HG03558 (cell line): Measurements from ENCODE around the gene CMIP.

Source experiments
- ATAC-seq: cut with Tn5 transposase; IDR thresholded peaks from one replicate; pipeline ENCODE4 v1.9.1; 2021; ENCODE audit warnings: moderate number of reproducible peaks; ENCODE audit not compliant: unreplicated experiment; ENCODE audit errors: extremely low read depth

The CMIP gene

DNA sequence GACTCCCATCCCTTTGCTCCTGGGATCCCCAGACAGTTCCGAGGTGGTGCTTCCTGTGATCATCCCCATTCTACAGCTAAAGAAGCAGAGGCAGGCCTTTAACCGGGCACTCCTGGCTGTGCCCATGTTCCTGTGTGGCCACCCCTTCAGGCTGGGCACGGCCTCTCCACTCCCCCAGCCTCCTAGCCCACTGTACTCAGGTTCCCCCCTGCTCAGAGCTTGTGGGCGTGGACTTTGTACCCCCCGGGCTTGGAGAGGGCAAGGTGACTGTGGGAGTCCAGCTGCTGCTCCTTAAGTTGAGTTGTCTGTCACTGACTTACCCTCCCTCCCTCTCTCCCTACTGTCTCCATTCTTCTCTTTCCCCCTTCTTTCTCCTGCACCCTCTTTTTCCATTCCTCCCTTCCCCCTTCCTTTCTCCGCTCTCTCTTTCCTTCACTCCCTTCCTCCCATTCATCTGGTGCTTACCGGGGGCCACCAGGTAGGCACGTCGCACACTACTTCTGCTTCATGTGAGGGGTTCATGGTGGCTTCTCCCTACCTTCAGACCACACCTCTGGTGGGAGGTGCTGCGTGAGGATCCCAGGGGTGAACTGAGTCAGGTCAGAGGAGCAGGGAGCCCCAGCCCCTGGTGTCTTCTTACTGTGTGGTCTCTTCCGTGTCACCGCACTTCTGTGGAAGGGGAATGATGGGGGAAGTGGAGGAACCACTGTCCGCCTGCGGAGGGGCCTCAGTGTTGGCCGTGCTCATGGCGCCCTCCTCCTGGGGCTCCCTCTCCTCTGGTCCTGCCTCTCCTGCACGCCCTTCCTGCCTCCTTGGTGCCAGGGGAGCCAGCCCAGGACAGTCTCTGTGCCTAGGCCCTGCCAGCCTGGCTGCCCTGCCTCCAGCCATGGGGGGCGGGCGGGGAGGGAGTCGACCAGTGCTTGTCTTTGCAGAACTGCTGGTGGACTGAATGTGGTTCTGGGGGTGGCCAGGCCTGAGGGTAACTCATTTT lies 29.7 kb downstream of the CMIP start:
- no peak for ATAC-seq

DNA sequence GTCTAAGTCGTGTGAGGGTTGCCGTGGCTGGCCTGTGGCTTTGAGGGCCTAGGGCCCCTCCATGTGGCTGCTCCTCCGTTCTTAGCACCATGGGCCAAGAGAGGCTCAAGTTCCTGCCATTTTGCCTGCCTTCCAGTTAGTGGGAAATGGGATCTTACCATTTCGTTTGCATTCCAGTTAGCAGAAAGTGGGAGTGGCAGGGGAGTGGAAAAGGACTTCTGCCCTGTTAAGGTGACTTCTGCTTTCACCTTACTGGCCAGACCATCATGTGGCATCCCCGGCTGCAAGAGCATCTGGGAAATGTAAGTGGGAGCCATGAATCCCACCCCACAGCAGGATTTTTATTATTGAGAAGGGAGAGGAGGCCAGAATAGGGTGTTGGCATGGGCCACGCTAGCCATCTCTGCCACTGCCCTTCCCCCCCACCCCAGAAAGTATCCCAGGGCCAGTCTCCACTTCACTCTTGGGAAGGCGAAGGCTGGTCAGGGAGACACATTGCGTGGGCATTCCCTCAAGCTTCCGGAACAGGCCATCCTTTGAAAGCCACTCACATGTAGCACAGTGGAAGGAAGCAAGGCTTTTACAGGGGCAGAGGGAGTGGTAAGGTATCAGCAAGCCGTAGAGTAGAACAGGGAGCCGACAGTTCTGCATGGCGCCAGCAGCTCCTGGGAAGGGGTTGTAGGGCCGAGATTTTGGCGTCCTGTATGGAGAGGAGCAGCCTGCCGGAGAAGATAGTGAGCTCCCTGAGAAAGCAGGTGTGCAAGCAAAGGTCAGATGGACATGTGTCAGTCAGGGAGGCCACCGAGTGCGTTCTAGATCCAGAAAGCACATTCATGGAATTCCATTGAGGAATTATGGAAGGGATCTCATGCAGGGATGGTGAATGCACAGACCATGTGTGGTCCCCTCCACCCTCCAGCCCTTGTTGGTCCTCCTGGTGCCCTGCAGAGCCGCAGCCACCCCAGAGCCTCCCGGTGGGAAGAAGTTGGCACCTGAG lies 33.4 kb downstream of the CMIP start:
- ATAC-seq = no peak

DNA sequence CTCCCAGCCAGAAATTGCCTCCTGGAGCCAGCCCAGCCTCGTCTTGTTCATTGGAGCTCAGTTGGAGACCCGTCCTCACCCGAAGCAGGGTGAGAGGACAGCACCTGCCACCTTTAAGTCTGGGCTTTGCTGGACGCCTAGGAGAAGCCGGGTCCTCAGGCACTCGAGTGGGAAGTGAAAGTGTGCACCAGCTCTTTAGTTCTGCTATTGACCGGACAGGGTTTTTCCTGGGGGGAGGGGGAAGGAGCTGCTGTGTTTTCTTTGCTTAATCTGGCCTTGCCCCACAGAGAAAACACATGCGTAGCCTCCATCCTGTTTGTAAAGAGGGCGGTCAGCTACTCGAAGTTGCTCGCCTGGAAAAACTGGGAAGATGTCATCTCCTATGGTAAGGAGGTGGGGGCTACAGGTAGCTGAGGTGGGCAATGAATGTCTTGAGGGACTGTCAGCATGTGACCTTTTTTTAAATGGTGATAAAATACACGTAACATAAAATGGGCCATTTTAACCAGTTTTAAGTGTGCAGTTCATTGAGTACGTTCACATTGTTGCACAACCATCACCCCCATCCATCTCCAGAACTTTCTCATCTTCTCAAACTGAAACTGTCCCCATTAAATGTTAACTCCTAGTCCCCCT lies 34.4 kb downstream of the CMIP start:
- ATAC-seq = no peak

DNA sequence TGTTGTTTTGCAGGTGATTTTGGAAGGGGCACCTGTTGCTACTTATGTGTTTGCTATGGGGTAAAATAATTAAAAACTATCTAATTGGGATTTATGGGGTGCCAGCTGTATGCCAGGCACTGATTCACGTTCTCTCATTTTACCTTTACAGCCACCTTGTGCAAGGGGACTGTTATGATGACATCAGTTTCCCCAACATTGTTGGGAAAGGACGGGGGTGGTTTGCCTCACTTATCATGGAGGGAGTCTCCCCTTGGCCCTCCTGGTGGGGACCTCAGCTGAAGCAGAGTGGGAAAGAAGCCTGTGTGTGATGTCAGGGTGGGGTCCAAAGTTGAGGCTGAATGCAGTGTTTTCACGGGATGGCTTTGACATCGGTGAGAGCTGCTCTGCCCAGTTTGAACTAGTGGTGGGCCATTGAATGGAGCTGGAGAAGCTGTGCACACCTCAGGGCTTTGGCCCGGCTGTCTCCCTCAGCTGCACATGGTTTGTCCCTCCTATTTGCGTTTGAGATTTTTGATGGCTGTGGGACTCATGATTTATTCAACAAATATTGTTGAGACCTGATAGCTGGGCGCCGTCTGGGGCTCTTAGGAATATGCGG lies 36.1 kb downstream of the CMIP start:
- ATAC-seq = no peak

DNA sequence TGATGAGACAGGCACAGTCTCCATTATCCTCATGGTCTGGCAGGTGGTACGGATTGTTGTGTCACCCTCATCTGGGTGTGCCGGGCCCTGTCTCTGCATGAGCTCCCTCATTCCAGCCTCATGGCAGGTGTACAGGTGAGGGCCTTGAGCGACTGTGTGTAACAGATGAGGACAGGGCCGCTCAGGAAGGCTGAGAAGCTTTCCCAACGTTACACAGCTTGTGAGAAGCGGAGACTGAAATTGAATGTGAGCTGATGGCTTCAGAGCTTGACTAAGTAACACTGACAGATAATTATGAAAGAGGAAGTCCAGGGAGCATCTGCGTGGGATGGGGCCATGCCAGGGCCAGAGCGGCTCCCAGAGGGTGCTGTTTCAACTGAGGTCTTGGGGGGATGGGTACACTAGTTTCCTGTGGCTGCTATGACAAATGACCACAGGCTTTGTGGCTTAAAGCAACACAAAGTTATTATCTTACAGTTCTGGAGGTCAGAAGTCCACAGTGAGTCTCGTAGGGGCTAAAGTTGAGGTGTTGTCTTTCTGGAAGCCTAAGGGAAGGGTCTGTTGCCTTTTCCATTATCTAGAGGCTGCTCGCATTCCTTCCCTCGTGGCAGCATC lies 36.7 kb downstream of the CMIP start:
- peak; percentile 86 for ATAC-seq

DNA sequence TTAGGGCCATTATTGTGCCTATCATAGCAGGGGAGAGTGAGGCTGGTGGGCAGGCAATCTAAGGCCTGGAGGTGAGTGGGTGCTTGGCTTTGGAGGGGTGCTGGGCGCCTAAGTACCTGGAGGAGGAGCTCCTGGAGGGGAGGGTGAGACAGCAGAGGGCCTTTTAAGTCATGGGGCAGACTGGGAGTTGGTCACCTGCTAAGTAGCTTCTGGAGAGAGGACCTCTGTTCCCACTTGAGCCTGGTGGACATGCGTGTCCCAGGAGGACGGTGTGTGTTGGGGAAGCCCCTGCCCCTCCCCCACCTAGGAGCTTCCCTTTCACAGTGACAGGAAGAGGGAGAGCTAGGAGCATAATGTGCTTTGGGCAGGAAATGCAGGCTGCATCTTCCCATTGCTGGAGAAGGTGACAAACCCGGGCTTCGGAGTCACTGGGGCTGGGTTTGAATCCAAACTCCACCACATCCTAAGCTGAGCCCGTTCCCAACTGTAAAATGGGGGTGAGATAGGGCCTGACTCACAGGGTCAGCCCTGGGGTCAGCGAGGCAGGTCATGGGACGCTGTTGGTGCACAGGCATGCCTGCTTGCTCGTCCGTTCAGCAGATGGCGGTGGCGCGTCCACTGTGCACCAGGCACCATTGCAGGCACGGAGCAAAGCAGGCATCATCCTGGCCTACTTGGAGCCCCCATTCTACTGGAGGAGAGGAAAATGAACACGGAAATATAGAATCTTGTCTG lies 37.9 kb downstream of the CMIP start:
- no peak for ATAC-seq

DNA sequence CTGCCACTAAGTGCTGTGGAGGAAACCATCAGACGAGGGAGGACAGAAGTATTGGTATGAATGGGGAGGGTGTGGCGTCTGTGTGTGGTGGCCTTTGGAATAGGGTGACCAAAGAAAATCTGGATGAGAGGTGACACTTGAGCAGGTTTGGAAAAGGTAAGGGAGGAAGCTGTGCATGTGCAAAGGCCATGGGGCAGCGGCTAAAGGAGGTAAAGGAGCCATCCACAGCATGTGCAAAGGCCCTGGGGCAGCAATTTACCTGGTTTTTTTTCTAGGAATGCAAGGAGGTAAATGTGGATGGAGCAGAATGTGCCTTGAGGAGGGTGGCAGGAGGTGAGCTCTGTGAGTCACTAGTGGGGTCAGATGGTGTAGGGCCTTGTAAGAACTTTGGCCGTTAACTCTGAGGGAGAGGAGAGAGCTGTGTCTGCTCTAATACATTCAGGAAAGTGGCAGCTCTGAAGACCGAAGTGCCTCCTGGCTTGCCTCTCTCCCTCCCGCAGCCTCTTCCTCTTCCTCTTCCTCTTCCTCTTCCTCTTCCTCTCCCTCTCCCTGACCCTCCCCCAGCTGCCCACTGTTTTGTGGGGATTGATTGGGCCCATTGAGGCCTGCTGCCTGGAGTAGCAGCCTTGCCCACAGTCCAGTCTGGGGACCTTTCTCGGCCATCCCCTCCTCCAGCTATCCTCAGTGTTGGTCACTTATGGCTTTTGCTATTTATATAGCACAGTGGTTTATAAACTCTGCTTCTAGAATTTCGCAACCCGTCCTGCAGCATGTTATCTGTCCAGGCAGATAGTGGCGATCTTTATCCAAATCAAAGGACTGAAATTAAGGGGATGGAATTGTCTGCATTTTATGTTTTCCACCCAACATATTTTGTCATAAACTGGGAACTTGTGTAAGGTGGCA lies 38.7 kb downstream of the CMIP start:
- ATAC-seq = no peak

DNA sequence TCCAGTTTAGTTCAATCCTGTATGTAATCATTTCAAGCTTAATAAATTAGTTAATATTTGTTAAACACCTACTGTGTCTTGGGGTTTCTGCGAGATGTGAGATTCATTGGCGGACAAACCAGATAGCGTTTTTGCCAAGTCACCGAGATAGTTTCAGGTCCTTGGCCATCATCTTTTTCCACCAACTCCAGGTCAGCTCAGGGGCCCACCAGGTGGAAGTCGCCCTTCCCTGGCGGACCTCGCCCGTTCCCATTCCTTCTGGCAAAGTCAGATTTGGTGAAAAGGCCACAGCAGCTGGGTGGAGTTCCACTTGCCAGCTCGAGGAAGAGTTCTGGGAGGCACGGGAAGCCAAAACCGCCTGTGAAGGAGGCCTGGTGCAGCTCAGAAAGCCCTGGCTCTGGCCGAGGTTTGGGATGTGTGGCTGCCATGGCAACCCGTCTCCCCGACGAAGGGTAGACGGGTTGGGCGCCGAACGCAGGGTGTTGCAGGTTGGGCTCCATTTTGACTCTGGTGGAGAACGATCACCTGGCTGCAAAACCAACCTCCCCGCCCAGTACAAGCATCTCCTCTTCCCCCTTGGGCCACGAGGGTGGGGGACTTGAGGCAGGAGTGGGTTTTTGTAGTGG lies 39.5 kb downstream of the CMIP start:
- ATAC-seq = no peak

DNA sequence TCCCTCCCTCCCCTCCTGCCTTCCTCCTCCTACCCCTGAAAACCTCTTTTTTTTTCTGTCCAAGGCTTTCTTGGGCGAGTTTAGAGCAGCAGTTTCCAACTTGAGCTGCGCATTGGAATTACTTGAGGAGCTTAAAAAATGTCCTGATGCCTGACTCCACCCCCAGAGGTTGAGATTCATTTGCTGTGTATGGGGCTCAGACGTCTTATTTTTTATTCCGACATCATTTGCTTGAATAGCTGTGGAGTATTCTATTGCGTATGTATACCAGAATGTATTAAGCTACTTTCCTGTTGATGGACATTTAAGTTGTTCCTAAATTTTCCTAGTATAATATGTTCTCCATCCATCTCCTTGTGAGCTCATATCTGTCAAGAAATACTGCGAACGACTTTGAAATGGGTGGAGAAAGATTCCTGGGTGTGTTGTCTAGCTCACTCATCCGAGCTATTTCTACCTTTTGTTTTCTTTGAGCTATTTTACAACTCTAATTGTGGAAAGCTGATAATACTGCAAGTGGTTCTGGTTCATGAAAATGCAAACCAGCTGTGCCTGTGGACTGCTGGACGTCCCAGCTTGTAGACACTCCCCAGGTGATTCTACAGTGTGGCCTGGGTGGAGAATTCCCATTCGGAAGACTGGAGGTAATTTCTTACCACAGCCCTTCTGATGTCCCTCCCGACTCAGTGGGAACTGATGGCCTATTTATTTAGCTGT lies 40.5 kb downstream of the CMIP start:
- no peak for ATAC-seq

DNA sequence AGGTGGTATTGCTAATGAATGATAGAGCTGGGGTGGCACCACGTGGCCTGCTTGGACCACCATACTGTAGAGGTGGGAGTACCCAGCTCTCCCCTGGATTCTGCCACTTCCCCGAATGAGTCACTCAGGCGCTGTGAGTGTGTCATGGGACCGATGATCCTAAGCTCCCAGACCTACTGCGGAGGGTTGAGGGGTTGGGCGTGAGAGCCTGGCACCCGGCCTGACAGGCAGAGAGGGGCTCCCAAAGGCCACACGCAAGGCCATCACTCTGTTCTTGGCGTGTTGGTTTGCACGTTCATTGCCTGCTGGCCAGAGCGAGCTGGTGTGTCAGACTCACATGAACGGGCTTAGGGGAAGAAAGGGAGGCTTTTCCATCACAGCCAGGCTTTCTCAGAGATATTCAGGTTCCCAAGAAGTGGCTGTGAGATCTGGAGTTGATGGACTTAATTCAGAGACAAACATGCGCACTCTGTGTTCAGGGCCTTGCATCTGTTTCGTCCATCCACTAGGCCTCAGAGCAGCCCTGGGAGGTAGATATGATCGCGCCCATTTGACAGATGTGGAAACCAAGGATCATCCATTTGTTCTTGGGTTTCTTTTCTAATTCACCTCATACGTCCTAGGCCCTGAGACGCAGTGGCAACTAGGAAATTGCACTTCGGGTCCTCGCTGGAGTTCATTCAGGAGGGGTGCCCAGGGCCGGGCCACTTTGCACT lies 41.4 kb downstream of the CMIP start:
- no peak for ATAC-seq

DNA sequence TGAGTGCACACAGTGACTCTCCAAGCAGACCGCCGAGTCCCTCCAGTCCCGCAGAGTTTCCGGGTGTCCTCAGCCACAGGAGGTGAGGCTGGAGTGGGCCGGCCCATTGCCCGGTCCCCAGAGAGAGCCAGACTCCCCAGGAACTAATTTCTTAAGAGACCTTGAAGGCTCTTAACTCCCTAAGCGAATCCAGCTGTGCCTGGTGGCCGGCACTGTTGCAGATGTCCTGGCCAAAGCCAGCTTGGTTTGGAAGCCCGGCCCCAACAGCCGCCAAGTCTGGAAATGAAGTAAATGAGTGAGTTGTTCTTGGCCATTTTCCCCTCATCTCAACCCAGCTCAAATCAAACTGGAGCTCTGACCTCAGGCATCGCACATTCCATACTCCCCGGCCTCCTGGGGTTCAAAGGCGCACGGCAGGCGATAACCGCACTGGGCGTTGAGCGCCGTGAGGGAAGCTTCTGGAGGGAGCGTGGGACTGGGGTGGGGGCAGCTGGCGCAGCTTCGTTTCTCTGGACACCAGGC lies 42.0 kb downstream of the CMIP start:
- ATAC-seq = no peak

DNA sequence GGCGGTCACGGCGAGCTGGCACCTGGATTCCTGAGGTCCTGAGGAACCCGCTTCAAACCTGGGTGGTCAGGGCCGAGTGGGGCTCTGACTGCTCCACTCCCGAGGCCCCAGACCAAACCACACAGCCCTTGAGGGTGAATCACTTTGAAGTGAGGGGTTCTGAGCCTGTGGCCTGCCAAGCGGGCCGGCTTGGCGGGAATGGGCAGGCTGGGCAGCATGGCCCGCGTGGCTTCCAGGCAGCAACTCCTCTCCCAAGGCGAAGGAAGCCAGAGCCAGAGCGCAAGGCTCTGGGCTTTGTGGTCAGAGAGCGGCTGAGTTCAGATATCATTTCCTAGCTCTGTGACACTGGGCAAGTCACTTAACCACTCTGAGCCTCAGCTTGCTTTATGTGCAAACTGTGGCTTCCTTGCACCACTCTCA lies 42.7 kb downstream of the CMIP start:
- no peak for ATAC-seq

DNA sequence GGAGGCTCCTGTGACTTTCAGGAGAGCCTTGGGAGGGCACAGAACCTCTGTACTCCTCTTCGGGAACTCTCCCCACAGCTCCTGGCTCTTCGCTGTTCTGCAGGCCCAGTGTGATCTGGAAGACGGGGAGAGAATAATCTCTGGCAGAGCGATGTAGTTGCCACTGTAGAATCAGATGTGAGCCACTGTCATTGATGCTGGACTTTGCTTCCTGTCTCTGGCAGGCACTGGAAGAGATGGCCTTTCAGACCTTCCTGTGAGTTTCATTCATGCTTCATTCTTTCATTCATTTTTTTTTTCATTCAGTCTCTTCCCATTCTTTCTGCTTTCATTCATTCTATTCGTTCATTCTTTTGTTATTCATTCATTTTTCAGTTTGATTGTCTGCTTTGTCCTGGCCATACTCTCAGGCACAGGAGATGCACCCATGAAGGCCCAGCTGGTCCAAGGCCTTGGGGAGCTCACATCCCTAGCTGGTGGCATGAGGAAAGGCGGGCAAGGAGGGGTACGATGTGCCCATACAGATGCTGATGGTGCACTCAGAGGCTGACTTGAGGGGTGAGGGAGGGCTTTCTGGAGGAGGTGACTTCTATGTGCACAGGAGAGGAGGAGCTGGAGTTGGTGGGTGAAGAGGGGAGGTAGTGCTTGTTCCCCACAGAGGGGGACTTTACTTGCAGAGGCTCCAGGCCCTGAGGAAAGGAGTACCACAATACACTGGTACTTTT lies 44.2 kb downstream of the CMIP start:
- ATAC-seq = no peak

DNA sequence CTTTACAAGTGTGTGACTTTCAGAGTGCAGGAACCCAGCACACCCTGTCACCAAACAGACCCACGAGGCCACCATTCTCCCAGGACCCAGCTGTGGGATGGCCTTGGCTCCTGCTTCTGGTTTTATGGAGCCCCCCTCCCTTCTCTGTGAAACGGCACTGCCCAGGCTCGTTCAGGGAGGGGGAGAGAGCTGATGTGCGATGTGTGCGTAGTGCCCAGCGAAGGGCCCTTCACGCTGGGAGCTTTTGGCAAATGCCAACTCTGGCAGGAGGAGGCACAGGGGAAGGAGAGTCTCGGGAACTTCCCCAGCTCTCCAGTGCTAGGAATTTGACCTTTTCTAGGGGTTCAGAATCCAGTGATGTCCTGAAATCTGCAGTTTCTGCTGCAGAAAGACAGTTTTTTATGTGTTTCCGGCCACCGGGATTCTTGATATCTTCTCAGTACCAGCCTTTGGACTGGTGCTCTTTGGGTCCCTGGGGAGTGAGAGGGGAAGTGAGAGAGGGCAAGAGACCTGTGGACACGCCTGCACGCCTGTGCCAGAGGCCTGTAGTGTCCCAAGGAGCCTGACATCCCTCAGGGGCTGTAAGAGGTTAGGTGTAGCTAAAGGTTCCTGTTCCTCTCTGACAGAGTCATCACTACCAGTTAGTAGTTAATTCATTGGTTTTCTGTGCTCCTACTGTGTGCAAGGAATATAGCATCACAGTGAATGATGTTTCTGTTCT lies 45.1 kb downstream of the CMIP start:
- ATAC-seq = no peak
